IMR-90 (cell line): ENCODE results near the gene GNAT3. TPM values are rescaled to one million over a fixed set of nuclear protein-coding genes. Genes with fewer than 3 reads are reported as not detected.

Experiments used
- ATAC-seq: fragments of 200-7000 bp; cut with Tn5 transposase; 2 replicates; pipeline ENCODE4 v1.9.1; 2020; ENCODE audit warnings: low read depth, mild to moderate bottlenecking, moderate library complexity
- BruUV-seq: library from RNA; stranded (reverse); fragments of 400-500 nt; replicated peaks from 2 replicates; lab custom pipeline; 2021; lab: Mats Ljungman, UMichigan
- CTCF ChIA-PET: fragments of 300-600 bp; formaldehyde crosslinking; extraction: SDS; loops from one replicate; lab custom pipeline; 2021; ENCODE audit warnings: antibody characterized with exemption; lab: Yijun Ruan, JAX
- POLR2A ChIA-PET: fragments of 300-600 bp; sonication (Branson Sonifier 250); formaldehyde crosslinking; loops from one replicate; lab custom pipeline; 2022; ENCODE audit warnings: antibody characterized with exemption; ENCODE audit not compliant: unreplicated experiment; lab: Charles Lee
- DNase-seq: peaks from one replicate; pipeline ENCODE4 v3.0.0; 2013
- H2AFZ ChIP-seq: replicated peaks from 2 replicates; pipeline ENCODE3; 2013; ENCODE audit warnings: low read length, mild to moderate bottlenecking; ENCODE audit not compliant: poor library complexity
- H2AK5ac ChIP-seq: 2 replicates; pipeline ENCODE4 v1.6.1; 2013; ENCODE audit warnings: low read depth, low read length, inconsistent platforms
- H2AK9ac ChIP-seq: replicated peaks from 2 replicates; pipeline ENCODE3; 2013; ENCODE audit warnings: mild to moderate bottlenecking, low read depth, low read length, moderate library complexity; ENCODE audit not compliant: poor library complexity
- H2BK120ac ChIP-seq: 2 replicates; pipeline ENCODE4 v1.6.1; 2013; ENCODE audit warnings: low read depth, low read length, inconsistent platforms
- H2BK15ac ChIP-seq: 3 replicates; pipeline ENCODE4 v1.6.1; 2013; ENCODE audit warnings: low read depth, low read length, inconsistent platforms
- H2BK20ac ChIP-seq: 2 replicates; pipeline ENCODE4 v1.6.1; 2013; ENCODE audit warnings: low read depth, mild to moderate bottlenecking, inconsistent platforms, low read length, moderate library complexity
- H2BK5ac ChIP-seq: 2 replicates; pipeline ENCODE4 v1.6.1; 2013; ENCODE audit warnings: mild to moderate bottlenecking, low read depth, low read length, inconsistent platforms; ENCODE audit not compliant: poor library complexity, severe bottlenecking
- H3K14ac ChIP-seq: replicated peaks from 2 replicates; pipeline ENCODE4 v1.6.1; 2013; ENCODE audit warnings: low read depth, low read length, inconsistent platforms
- H3K18ac ChIP-seq: 2 replicates; pipeline ENCODE4 v1.6.1; 2013; ENCODE audit warnings: low read depth, low read length, control low read depth
- H3K23ac ChIP-seq: 2 replicates; pipeline ENCODE4 v1.6.1; 2013; ENCODE audit warnings: low read depth, low read length, inconsistent platforms
- H3K27ac ChIP-seq: 2 replicates; pipeline ENCODE4 v1.5.1; 2013; ENCODE audit warnings: mild to moderate bottlenecking, control low read depth, low read length; ENCODE audit not compliant: insufficient read depth
- H3K27me3 ChIP-seq: 2 replicates; pipeline ENCODE4 v1.6.1; 2013; ENCODE audit warnings: low read length; ENCODE audit not compliant: control insufficient read depth, insufficient read depth
- H3K36me3 ChIP-seq: 2 replicates; pipeline ENCODE4 v1.6.1; 2013; ENCODE audit warnings: low read length, mixed read lengths; ENCODE audit not compliant: control insufficient read depth, insufficient read depth
- H3K4ac ChIP-seq: 2 replicates; pipeline ENCODE4 v1.6.1; 2013; ENCODE audit warnings: low read depth, low read length, inconsistent platforms
- H3K4me1 ChIP-seq: 2 replicates; pipeline ENCODE4 v1.6.1; 2013; ENCODE audit warnings: low read length, mixed read lengths; ENCODE audit not compliant: control insufficient read depth, insufficient read depth
- H3K4me2 ChIP-seq: 2 replicates; pipeline ENCODE4 v1.6.1; 2013; ENCODE audit warnings: low read depth, mild to moderate bottlenecking, control low read depth, low read length, moderate library complexity
- H3K4me3 ChIP-seq: 2 replicates; pipeline ENCODE4 v1.5.1; 2013; ENCODE audit warnings: low read depth, mild to moderate bottlenecking, control low read depth, low read length, moderate library complexity; ENCODE audit not compliant: insufficient read depth
- H3K56ac ChIP-seq: 2 replicates; pipeline ENCODE4 v1.6.1; 2013; ENCODE audit warnings: low read length, inconsistent platforms; ENCODE audit not compliant: insufficient read depth; ENCODE audit errors: extremely low read depth
- H3K79me1 ChIP-seq, 2 experiments: 2 replicates each; pipeline ENCODE4 v1.6.1; 2013; ENCODE audit warnings: low read length in 2 of 2, inconsistent platforms in 1 of 2, low read depth in 1 of 2
- H3K9ac ChIP-seq: 2 replicates; pipeline ENCODE4 v1.6.1; 2013; ENCODE audit warnings: low read depth, low read length, control low read depth
- H3K9me1 ChIP-seq: 2 replicates; pipeline ENCODE4 v1.6.1; 2013; ENCODE audit warnings: low read length, inconsistent platforms; ENCODE audit not compliant: insufficient read depth
- H3K9me3 ChIP-seq: 2 replicates; pipeline ENCODE4 v1.6.1; 2013; ENCODE audit warnings: low read length; ENCODE audit not compliant: control insufficient read depth, insufficient read depth
- H4K20me1 ChIP-seq: 2 replicates; pipeline ENCODE4 v1.6.1; 2013; ENCODE audit warnings: low read length, inconsistent platforms; ENCODE audit not compliant: insufficient read depth
- H4K5ac ChIP-seq: 2 replicates; pipeline ENCODE4 v1.6.1; 2013; ENCODE audit warnings: mild to moderate bottlenecking, low read depth, low read length, control low read depth
- H4K8ac ChIP-seq, 2 experiments: 2 replicates each; pipeline ENCODE4 v1.6.1; 2013; ENCODE audit warnings: low read depth in 2 of 2, low read length in 2 of 2, control low read depth in 1 of 2, inconsistent platforms in 1 of 2
- H4K91ac ChIP-seq: 2 replicates; pipeline ENCODE4 v1.6.1; 2013; ENCODE audit warnings: low read depth, low read length, inconsistent platforms; ENCODE audit not compliant: insufficient read depth
- CEBPB ChIP-seq: IDR thresholded peaks from 2 replicates; pipeline ENCODE4 v1.6.1; 2012; ENCODE audit warnings: low read depth, low read length, improper control_type of control experiment
- RAD21 ChIP-seq: IDR thresholded peaks from 2 replicates; pipeline ENCODE4 v1.6.1; 2012; ENCODE audit warnings: low read length, improper control_type of control experiment
- WGBS, 2 experiments: methylation state at CpG; one replicate each; pipeline versions ENCODE4 v1.1.5 to v1.1.7; 2013; ENCODE audit warnings: missing lambda C conversion rate in 2 of 2; ENCODE audit not compliant: insufficient read length in 1 of 2; ENCODE audit errors: extremely low coverage in 2 of 2; 5-methylcytosine and 5-hydroxymethylcytosine counted together
- dilution Hi-C: fragments of 300-500 bp; cut with HindIII; formaldehyde crosslinking; loops from one replicate; pipeline ENCODE4 v1.14.3; 2018; ENCODE audit warnings: low sequenced_read_pairs; ENCODE audit not compliant: unreplicated experiment
- in situ Hi-C: fragments of 300-500 bp; cut with MboI; formaldehyde crosslinking; loops from 3 replicates; pipeline ENCODE4 v1.14.3; 2019; ENCODE audit warnings: low sequenced_read_pairs, inconsistent platforms, mixed read lengths
- intact Hi-C: fragments of 100-400 bp; cut with micrococcal nuclease; formaldehyde crosslinking; loops from 2 replicates; pipeline ENCODE4 v1.10.0; 2022
- polyA plus RNA-seq, 3 experiments: library from polyadenylated mRNA; depleted of rRNA; stranded (reverse); fragments of >200 nt; gene quantifications; 2 replicates each; pipeline ENCODE4 v1.2.3, GENCODE V29; 2012; ENCODE audit warnings: low replicate concordance in 1 of 3
- total RNA-seq: library from RNA; depleted of rRNA; stranded (reverse); fragments of >200 nt; gene quantifications from 2 replicates; pipeline ENCODE4 v1.2.3, GENCODE V29; 2012

GNAT3 gene
- total and polyA plus RNA-seq, 2 of the 4 experiments (the other 2 are of a cell fraction) = not detected

- no peak overlapping the region for H4K5ac ChIP-seq
- H3K9me1 ChIP-seq = peaks cover 2% of the 10 kb centered on the region; the same call in 1 of the 2 replicates
- H3K27me3 ChIP-seq = no peaks in the 10 kb centered on the region
- no peak overlapping the region for H4K8ac ChIP-seq
- TF ChIP-seq RAD21 (no peak), CEBPB (no peak)
- no peak overlapping the region for H2BK15ac ChIP-seq
- H2AFZ ChIP-seq = no peak overlapping the region
- intact Hi-C loops (no loop called here), in situ Hi-C loops (no loop called here), dilution Hi-C loops (no loop called here)
- peaks cover 4% of the 10 kb centered on the region; the same call in 1 of the 2 replicates for H3K4me1 ChIP-seq
- H3K79me1 ChIP-seq = no peaks in the 10 kb centered on the region
- H3K4me2 ChIP-seq = no peak overlapping the region
- H3K36me3 ChIP-seq = no peaks in the 10 kb centered on the region
- H2BK120ac ChIP-seq = no peak overlapping the region
- no peak overlapping the region for H3K9ac ChIP-seq
- DNase-seq (no peak), ATAC-seq (no peak)
- BruUV-seq = no TSS peak
- no peak overlapping the region for H2AK9ac ChIP-seq
- no peaks in the 10 kb centered on the region for H3K9me3 ChIP-seq
- no peak overlapping the region for H2BK5ac ChIP-seq
- ChIA-PET CTCF (no interaction called here), POLR2A (no interaction called here)
- WGBS, 2 experiments = 92% methylated on average over 2 of the region's 3 CpGs; no CpG with 5 or more reads in 1 of the 2 experiments
- H3K4me3 ChIP-seq = no peak overlapping the region
- no peak overlapping the region for H3K56ac ChIP-seq
- no peak overlapping the region for H3K23ac ChIP-seq
- no peak overlapping the region for H3K14ac ChIP-seq
- no peaks in the 10 kb centered on the region for H4K20me1 ChIP-seq
- no peak overlapping the region for H3K18ac ChIP-seq
- H3K27ac ChIP-seq = no peak overlapping the region
- no peak overlapping the region for H2AK5ac ChIP-seq
- H4K91ac ChIP-seq = no peak overlapping the region
- no peak overlapping the region for H2BK20ac ChIP-seq
- H3K4ac ChIP-seq = no peak overlapping the region
Measured at GRCh38 chr7:80532153-80532552, 20.3 kb upstream of the GNAT3 start.
